Kidney (tissue), 14 donors: ENCODE data around the gene IGF2BP3. TPM values are rescaled to one million over a fixed set of nuclear protein-coding genes. Genes with fewer than 3 reads are reported as not detected.
"Not testable (repeated sequence)": the region's sequence is repeated elsewhere in the genome, so short reads cannot be mapped to it uniquely, and the experiment has no call there.

Experiments
- DNase-seq, 5 donors: peaks; one replicate each; pipeline ENCODE4 v3.0.0-alpha.2; 2013 to 2020
- FAIRE-seq: peaks from 2 replicates; lab custom pipeline; 2012; peaks lifted over from hg19 to GRCh38; lab: Jason Lieb, UNC
- H3K27ac ChIP-seq, 2 donors: one replicate each; pipeline ENCODE4 v1.7.0; 2013; ENCODE audit warnings: low read depth in 2 of 2, low read length in 2 of 2, inconsistent platforms in 1 of 2
- H3K27me3 ChIP-seq: one replicate; pipeline ENCODE4 v1.7.1; 2013; ENCODE audit warnings: low read length, inconsistent platforms; ENCODE audit not compliant: control insufficient read depth, insufficient read depth
- H3K36me3 ChIP-seq, 3 donors: one replicate each; pipeline versions ENCODE4 v1.7.0 to v1.7.1; 2013; ENCODE audit warnings: low read length in 3 of 3, control low read depth in 1 of 3, inconsistent platforms in 1 of 3; ENCODE audit not compliant: insufficient read depth in 3 of 3, control insufficient read depth in 2 of 3
- H3K4me1 ChIP-seq, 3 donors: one replicate each; pipeline versions ENCODE4 v1.7.0 to v1.7.1; 2013; ENCODE audit warnings: low read length in 3 of 3, inconsistent platforms in 1 of 3, low read depth in 1 of 3; ENCODE audit not compliant: control insufficient read depth in 2 of 3, insufficient read depth in 2 of 3
- H3K4me3 ChIP-seq, 3 donors: one replicate each; pipeline versions ENCODE4 v1.7.0 to v1.8.1; 2013; ENCODE audit warnings: low read length in 3 of 3, control low read depth in 1 of 3, inconsistent platforms in 1 of 3
- H3K9ac ChIP-seq, 3 donors: one replicate each; pipeline versions ENCODE4 v1.7.0 to v1.7.1; 2013; ENCODE audit warnings: low read length in 3 of 3, control low read depth in 1 of 3, inconsistent platforms in 1 of 3
- H3K9me3 ChIP-seq, 3 donors: one replicate each; pipeline versions ENCODE4 v1.7.0 to v1.7.1; 2013; ENCODE audit warnings: low read length in 3 of 3, control low read depth in 1 of 3, inconsistent platforms in 1 of 3; ENCODE audit not compliant: control insufficient read depth in 2 of 3, insufficient read depth in 1 of 3
- intact Hi-C: fragments of 100-400 bp; cut with DNase I; formaldehyde crosslinking; loops from one replicate; pipeline ENCODE4 v1.11.1; 2022
- polyA plus RNA-seq: library from polyadenylated mRNA; stranded (reverse); fragments of 350-450 nt; fragmentation: Illumina TruSeq; extraction: RNeasy Lipid Tissue Mini Kit (QIAGEN cat#74804); gene quantifications from one replicate; pipeline ENCODE4 v1.2.3, GENCODE V29; 2014; ENCODE audit warnings: low read depth, low replicate concordance; ENCODE audit not compliant: insufficient read depth
- total RNA-seq: library from RNA; stranded (reverse); fragmentation: NEBNext Ultra II Directional; extraction: Animal tissue kit (Norgen Biotek cat#: 25700); gene quantifications from one replicate; pipeline ENCODE4 v1.2.1, GENCODE V29; 2021
- TF ChIP-seq, protein P1 (sequence below): IDR thresholded peaks from 3 replicates; pipeline ENCODE4 v1.5.1; 2012; ENCODE audit warnings: mild to moderate bottlenecking, moderate library complexity, borderline replicate concordance; ENCODE audit not compliant: insufficient read depth; ENCODE audit errors: extremely low read depth
- donor health status: control.
- donor health status: control.
- donor health status: control.
- donor health status: control.
- donor health status: control.
- donor health status: DM: yes; HTN: yes; CAD: no.
- donor health status: Normal renal cell carcinoma (clear cell type).

IGF2BP3 gene
- total and polyA plus RNA-seq, 2 donors from 2014 or later = 0.85 TPM; not detected in 1

DNA sequence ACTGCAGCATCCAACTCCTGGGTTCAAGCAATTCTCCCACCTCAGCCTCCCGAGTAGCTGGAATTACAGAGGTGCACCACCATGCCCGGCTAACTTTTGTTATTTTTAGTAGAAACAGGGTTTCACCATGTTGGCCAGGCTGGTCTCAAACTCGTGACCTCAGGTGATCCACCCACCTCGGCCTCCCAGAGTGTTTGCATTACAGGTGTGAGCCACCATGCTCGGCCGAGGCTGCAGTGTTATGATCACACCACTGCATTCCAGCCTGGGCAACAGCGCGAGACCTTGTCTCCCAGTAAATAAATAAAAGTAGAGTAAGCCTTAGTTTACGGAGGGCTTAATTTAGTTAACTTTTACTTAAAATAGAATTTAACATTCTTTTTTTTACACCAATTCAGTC lies 23.7 kb upstream of the IGF2BP3 start:
- FAIRE-seq (no peak), DNase-seq (no peak)
- no peak overlapping the region for H3K4me3 ChIP-seq
- intact Hi-C loops = no loop called here
- TF ChIP-seq, protein P1, sequence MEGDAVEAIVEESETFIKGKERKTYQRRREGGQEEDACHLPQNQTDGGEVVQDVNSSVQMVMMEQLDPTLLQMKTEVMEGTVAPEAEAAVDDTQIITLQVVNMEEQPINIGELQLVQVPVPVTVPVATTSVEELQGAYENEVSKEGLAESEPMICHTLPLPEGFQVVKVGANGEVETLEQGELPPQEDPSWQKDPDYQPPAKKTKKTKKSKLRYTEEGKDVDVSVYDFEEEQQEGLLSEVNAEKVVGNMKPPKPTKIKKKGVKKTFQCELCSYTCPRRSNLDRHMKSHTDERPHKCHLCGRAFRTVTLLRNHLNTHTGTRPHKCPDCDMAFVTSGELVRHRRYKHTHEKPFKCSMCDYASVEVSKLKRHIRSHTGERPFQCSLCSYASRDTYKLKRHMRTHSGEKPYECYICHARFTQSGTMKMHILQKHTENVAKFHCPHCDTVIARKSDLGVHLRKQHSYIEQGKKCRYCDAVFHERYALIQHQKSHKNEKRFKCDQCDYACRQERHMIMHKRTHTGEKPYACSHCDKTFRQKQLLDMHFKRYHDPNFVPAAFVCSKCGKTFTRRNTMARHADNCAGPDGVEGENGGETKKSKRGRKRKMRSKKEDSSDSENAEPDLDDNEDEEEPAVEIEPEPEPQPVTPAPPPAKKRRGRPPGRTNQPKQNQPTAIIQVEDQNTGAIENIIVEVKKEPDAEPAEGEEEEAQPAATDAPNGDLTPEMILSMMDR = no peak
- H3K9ac ChIP-seq = no peak overlapping the region
- no peak overlapping the region for H3K27ac ChIP-seq
- H3K36me3 ChIP-seq = no peaks in the 10 kb centered on the region
- peaks cover 0 to 2% (median 0%) of the 10 kb centered on the region in 3 donors for H3K4me1 ChIP-seq
- H3K9me3 ChIP-seq = no peaks in the 10 kb centered on the region
- no peaks in the 10 kb centered on the region for H3K27me3 ChIP-seq

DNA sequence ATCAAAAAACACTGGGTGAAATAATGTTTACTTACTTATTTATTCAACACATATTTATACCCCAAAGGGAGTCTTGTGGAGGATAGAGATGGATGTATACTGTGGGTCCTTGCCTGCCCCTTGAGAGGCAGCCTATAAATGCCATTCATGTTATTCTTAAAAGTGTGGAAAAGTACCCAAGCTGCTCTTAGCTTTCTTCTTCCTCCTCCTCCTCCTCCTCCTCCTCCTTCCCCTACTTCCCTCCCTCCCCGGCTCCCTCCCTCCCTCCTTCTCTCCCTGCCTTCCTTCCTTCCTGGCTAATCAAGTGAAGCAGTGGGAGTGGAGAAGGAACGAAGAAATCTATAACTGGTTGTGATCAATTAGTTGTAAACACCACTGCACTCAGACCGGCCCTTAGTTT lies 21.2 kb upstream of the IGF2BP3 start:
- Histone ChIP-seq H3K4me1 (peaks cover 0 to 2% (median 0%) of the 10 kb centered on the region in 3 donors), H3K9ac (no peak overlapping the region), H3K27me3 (no peaks in the 10 kb centered on the region), H3K9me3 (no peaks in the 10 kb centered on the region), H3K4me3 (peak overlapping the region in 1 of 3 donors; percentile 71), H3K36me3 (no peaks in the 10 kb centered on the region), H3K27ac (no peak overlapping the region)
- TF ChIP-seq, protein P1 = no peak
- intact Hi-C loops = no loop called here
- no peak for FAIRE-seq
- no peak for DNase-seq

DNA sequence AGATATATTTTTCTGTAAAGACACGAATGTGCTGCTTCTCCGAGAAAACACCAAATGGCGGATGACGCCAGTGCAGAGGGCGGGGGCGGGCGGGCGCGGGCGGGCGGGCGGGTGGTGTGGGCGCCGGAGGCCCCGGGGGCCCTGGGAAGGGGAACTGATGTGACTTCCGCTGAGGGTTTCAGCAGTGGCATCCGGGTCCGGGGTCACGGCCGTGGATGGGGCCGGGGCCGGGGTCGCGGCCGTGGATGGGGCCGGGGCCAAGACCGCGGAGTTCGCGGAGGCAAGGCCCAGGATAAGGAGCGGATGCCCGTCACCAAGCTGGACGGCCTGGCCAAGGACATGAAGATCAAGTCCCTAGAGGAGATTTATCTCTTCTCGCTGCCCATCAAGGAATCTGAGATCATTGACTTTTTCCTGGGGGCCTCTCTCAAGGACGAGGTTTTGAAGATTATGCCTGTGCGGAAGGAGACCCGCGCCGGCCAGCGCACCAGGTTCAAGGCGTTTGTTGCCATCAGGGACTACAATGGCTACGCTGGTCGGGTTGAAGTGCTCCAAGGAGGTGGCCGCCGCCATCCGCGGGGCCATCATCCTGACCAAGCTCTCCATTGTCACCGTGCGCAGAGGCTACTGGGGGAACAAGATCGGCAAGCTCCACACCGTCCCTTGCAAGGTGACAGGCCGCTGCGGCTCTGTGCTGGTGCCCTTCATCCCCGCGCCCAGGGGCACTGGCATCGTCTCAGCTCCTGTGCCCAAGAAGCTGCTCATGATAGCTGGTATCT lies 20.3 kb upstream of the IGF2BP3 start:
- H3K27ac ChIP-seq = no peak overlapping the region

DNA sequence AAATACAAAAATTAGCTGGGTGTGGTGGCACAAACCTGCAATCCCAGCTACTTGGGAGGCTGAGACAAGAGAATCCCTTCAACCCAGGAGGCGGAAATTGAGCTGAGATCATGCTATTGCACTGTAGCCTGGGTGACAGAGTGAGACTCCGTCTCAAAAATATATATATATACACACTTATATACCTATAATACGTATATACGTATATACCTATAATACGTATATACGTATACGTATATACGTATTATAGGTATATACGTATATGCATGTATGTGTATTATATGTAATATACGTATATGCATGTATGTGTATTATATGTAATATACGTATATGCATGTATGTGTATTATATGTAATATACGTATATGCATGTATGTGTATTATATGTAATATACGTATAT lies 18.4 kb upstream of the IGF2BP3 start:
- H3K9me3 ChIP-seq, H3K27ac ChIP-seq, H3K9ac ChIP-seq, H3K4me1 ChIP-seq, FAIRE-seq, H3K36me3 ChIP-seq, DNase-seq, H3K27me3 ChIP-seq, H3K4me3 ChIP-seq, intact Hi-C loops: not testable (repeated sequence)

More for the DNA sequence above, 20.3 kb upstream of the IGF2BP3 start:
- DNase-seq (peak; percentile 75 to 83 (median 80)), FAIRE-seq (no peak)
- peak overlapping the region; percentile 65 to 71 (median 69) for H3K4me3 ChIP-seq
- no peaks in the 10 kb centered on the region for H3K9me3 ChIP-seq
- TF ChIP-seq, protein P1 = no peak
- intact Hi-C loops = no loop called here
- H3K9ac ChIP-seq = peak overlapping the region in 2 of 3 donors; percentile 58 to 65
- no peaks in the 10 kb centered on the region for H3K27me3 ChIP-seq
- H3K4me1 ChIP-seq = peaks cover 0 to 2% (median 0%) of the 10 kb centered on the region in 3 donors
- no peaks in the 10 kb centered on the region for H3K36me3 ChIP-seq
